Spleen (tissue), 11 donors: ENCODE data around the gene METTL13. TPM values are rescaled to one million over a fixed set of nuclear protein-coding genes. Genes with fewer than 3 reads are reported as not detected.

ENCODE experiments used
- DNase-seq: peaks from one replicate; pipeline ENCODE4 v3.0.0-alpha.2; 2020
- H3K27ac ChIP-seq, 8 donors: fragments of 200-600 bp; sonication (generic) in 7 of 8; 1 replicate in 4 of 8; 2 replicates in 4 of 8; pipeline versions ENCODE4 v1.5.0 to v1.8.0; 2016 to 2021; ENCODE audit warnings: inconsistent platforms in 4 of 8, mild to moderate bottlenecking in 4 of 8, moderate library complexity in 1 of 8
- H3K27me3 ChIP-seq, 7 donors: fragments of 200-600 bp; sonication (generic) in 6 of 7; replicated peaks in 1 of 7; 1 replicate in 4 of 7; 2 replicates in 3 of 7; pipeline versions ENCODE4 v1.5.0 to v1.8.0; 2016 to 2021; ENCODE audit warnings: inconsistent platforms in 3 of 7, mild to moderate bottlenecking in 1 of 7
- H3K36me3 ChIP-seq, 6 donors: fragments of 200-600 bp; sonication (generic) in 5 of 6; 1 replicate in 4 of 6; 2 replicates in 2 of 6; pipeline versions ENCODE4 v1.5.0 to v1.8.0; 2016 to 2021; ENCODE audit warnings: inconsistent platforms in 2 of 6
- H3K4me1 ChIP-seq, 6 donors: fragments of 200-600 bp; sonication (generic) in 5 of 6; 1 replicate in 3 of 6; 2 replicates in 3 of 6; pipeline versions ENCODE4 v1.5.0 to v1.8.0; 2016 to 2021; ENCODE audit warnings: inconsistent platforms in 3 of 6
- H3K4me3 ChIP-seq, 8 donors: fragments of 200-600 bp; sonication (generic) in 7 of 8; 1 replicate in 4 of 8; 2 replicates in 4 of 8; pipeline versions ENCODE4 v1.5.0 to v1.8.0; 2016 to 2021; ENCODE audit warnings: inconsistent platforms in 4 of 8, mild to moderate bottlenecking in 4 of 8, moderate library complexity in 2 of 8
- H3K9me3 ChIP-seq, 8 donors: fragments of 200-600 bp; sonication (generic) in 7 of 8; 1 replicate in 4 of 8; 2 replicates in 4 of 8; pipeline versions ENCODE4 v1.5.0 to v1.8.0; 2016 to 2021; ENCODE audit warnings: inconsistent platforms in 4 of 8
- POLR2A ChIP-seq, 3 donors: fragments of 450-650 bp; IDR thresholded peaks; one replicate each; pipeline ENCODE4 v1.5.1; 2017; ENCODE audit warnings: antibody characterized with exemption in 3 of 3, mild to moderate bottlenecking in 1 of 3
- POLR2AphosphoS5 ChIP-seq, 3 donors: sonication (generic); formaldehyde crosslinking; IDR thresholded peaks; one replicate each; pipeline ENCODE4 v1.5.1; 2017; ENCODE audit warnings: antibody characterized with exemption in 3 of 3
- intact Hi-C: fragments of 100-400 bp; cut with DNase I; formaldehyde crosslinking; loops from one replicate; pipeline ENCODE4 v1.15.0; 2023; ENCODE audit warnings: low total_unique reads
- polyA plus RNA-seq, 3 donors: library from polyadenylated mRNA; stranded (reverse); fragments of 200-250 nt; gene quantifications; one replicate each; pipeline ENCODE4 v1.2.1, GENCODE V29; 2013
- small RNA-seq, 4 donors: library from RNA; depleted of rRNA; stranded (forward); fragments of <200 nt; gene quantifications; one replicate each; pipeline ENCODE3, GENCODE V24; 2016
- total RNA-seq, 7 donors: library from RNA; depleted of rRNA in 3 of 7; stranded (reverse); fragments of >200 nt in 3 of 7; fragmentation: NEBNext Ultra II Directional in 4 of 7; extraction: Animal tissue kit (Norgen Biotek cat#: 25700) in 4 of 7; gene quantifications; one replicate each; pipeline versions ENCODE4 v1.1.0 to v1.2.1, GENCODE V29; 2016 to 2021
- TF ChIP-seq, protein P1 (sequence below), 11 experiments: fragments of 200-600 bp in 7 of 11; fragments of 450-650 bp in 4 of 11; sonication (generic) in 4 of 11; IDR thresholded peaks in 8 of 11; conservative IDR thresholded peaks in 3 of 11; 1 replicate in 7 of 11; 2 replicates in 4 of 11; pipeline versions ENCODE4 v1.4.0 to v1.8.0; 2016 to 2021; ENCODE audit warnings: antibody characterized with exemption in 11 of 11, inconsistent platforms in 4 of 11, mild to moderate bottlenecking in 1 of 11
- donor health status: healthy with polysubstance abuse.
- donor health status: DM: no; HTN: no; CAD: no; lungs with moderate emphysema.
- donor health status: DM: no; HTN: no; CAD: no.
- donor health status: Bipolar disorder and iron deficiency.
- donor health status: healthy.
- donor health status: DM: no; HTN: no; CAD: no.
- donor health status: DM: yes; HTN: yes; CAD: no.

METTL13 gene
- total and polyA plus RNA-seq, 10 donors: 10.3 to 29.6 (median 24.8) TPM

DNA sequence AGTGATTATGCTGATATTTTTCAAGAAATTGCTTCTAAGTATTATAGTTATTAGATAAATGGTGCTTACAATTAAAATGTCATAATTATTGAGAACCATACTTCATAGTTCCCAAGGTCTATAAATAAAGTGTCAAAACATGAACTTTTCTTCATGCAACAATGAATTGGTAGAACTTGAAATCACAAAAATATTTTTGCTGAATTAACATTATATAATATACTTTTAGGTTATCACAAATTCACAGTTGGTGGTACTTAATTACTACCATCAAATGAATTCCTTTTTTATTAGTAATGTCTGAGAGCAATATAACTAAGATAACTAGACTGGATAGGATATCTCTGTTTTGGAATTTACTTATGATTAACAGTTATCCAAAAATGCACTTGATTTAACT lies 64.5 kb downstream of the METTL13 start:
- H3K27ac ChIP-seq: no peak overlapping the region
- peaks cover 6 to 21% (median 15%) of the 10 kb centered on the region in 6 donors for H3K4me1 ChIP-seq
- no peaks in the 10 kb centered on the region for H3K9me3 ChIP-seq
- intact Hi-C loops: no loop called here
- no peak overlapping the region for H3K4me3 ChIP-seq
- TF ChIP-seq, protein P1, sequence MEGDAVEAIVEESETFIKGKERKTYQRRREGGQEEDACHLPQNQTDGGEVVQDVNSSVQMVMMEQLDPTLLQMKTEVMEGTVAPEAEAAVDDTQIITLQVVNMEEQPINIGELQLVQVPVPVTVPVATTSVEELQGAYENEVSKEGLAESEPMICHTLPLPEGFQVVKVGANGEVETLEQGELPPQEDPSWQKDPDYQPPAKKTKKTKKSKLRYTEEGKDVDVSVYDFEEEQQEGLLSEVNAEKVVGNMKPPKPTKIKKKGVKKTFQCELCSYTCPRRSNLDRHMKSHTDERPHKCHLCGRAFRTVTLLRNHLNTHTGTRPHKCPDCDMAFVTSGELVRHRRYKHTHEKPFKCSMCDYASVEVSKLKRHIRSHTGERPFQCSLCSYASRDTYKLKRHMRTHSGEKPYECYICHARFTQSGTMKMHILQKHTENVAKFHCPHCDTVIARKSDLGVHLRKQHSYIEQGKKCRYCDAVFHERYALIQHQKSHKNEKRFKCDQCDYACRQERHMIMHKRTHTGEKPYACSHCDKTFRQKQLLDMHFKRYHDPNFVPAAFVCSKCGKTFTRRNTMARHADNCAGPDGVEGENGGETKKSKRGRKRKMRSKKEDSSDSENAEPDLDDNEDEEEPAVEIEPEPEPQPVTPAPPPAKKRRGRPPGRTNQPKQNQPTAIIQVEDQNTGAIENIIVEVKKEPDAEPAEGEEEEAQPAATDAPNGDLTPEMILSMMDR (IDR thresholded peaks at IDR 0.05 in 8 of 11, conservative IDR thresholded peaks at IDR 0.05 in 3 of 11): no peak
- TF ChIP-seq POLR2AphosphoS5 (IDR thresholded peaks at IDR 0.05) (no peak), POLR2A (IDR thresholded peaks at IDR 0.05) (no peak)
- no peak for DNase-seq
- H3K27me3 ChIP-seq: peaks cover 0 to 26% (median 12%) of the 10 kb centered on the region in 7 donors
- no peaks in the 10 kb centered on the region for H3K36me3 ChIP-seq

Small RNAs within 50 kb of the gene (small RNA-seq; reads per million reads assigned to genes)
- 0 reads per million in 4 donors for gene RF00601

Other genes with a start within 250 kb of the METTL13 start
- gene MYOCOS, start 159.4 kb upstream of the METTL13 start, total RNA-seq: not detected
- gene MYOCOS, start 159.4 kb upstream of the METTL13 start, polyA plus RNA-seq: not detected
- gene MYOC, start 129.0 kb upstream of the METTL13 start, total RNA-seq: not detected
- gene MYOC, start 129.0 kb upstream of the METTL13 start, polyA plus RNA-seq: under 1 TPM in 1 of 3 donors, not detected in 2; 0.10 TPM
- gene VAMP4, start 39.6 kb upstream of the METTL13 start, total RNA-seq: 10 to 100 TPM; 14.1 to 21.7 (median 16.3) TPM
- gene VAMP4, start 39.6 kb upstream of the METTL13 start, polyA plus RNA-seq: 1 to 10 TPM; 7.4 to 9.8 (median 8.0) TPM
- 10 to 100 TPM in 1 of 7 donors, 1 to 10 TPM in 6; 3.0 to 10.2 (median 6.6) TPM for gene DNM3, start 59.8 kb downstream of the METTL13 start, total RNA-seq
- 1 to 10 TPM in 1 of 3 donors, under 1 TPM in 2; 0.61 to 1.9 (median 0.74) TPM for gene DNM3, start 59.8 kb downstream of the METTL13 start, polyA plus RNA-seq